NCI-H128 (cell line): ENCODE data around the gene HPCAL4.

Source experiments
- DNase-seq: peaks from one replicate; lab custom pipeline; 2025; ENCODE audit not compliant: unreplicated experiment; lab: John Stamatoyannopoulos, UW

HPCAL4 gene

GRCh38 chr1:39631361-39632322, 59.6 kb downstream of the HPCAL4 start:
- no peak for DNase-seq

- no peak for DNase-seq
Observed at GRCh38 chr1:39628807-39629350, 62.4 kb downstream of the HPCAL4 start.
